HG03439 (cell line): ENCODE data around the gene CRIP2.

Experiments used
- ATAC-seq: cut with Tn5 transposase; IDR thresholded peaks from one replicate; pipeline ENCODE4 v1.9.1; 2021; ENCODE audit warnings: mild to moderate bottlenecking, moderate library complexity; ENCODE audit not compliant: unreplicated experiment

CRIP2 gene

DNA sequence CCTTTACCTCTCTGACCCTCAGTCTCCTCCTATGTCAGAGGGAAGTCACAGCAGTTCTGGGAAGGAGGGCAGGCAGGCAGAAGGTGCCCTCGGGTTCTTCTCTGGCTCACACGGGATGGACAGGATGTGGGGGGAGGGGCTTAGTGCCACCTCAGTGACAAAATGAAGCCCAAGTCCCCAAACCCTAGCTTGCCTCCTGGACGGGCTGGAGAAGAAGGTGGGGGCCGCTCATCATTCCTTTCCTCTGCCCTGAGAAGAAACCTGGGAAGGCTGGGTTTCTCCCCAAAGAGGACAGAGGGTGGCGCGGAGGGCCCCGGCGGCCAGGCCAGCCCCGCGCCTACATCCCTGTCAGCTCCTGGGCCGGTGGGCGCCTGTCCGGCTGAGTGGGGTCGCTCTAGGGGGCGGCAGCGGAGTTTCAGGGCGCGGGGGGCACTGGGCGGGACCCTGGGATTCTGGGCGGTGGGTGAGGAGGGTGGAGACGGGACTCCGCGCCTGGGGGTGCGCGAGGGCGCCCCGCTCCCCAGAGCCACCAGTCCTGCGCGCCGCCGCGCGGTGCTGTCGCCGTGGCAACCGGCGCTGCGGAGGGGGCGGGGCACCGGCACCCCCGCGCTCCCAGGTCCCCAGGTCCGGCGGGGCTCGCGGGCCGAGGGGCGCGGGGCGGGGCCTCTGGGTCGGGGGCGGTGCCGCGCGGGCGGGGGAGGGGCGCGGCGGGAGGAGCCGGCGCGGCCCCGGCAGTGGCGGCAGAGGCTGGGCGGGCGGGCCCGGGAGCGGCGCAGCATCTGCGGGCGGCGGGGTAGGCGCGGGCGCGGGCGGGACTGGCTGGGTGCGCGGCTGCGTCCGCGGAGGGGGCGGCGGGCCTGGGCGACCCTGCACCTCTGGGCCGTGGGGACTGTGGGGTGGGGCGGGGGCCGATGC lies 51.5 kb downstream of the CRIP2 start, which contains the start of gene TMEM121:
TSS of gene TMEM121 (plus strand) at position 723 of the 915 bp plus-strand sequence. CDS start 2,252 bp downstream, outside the sequence.
- ATAC-seq: no peak

DNA sequence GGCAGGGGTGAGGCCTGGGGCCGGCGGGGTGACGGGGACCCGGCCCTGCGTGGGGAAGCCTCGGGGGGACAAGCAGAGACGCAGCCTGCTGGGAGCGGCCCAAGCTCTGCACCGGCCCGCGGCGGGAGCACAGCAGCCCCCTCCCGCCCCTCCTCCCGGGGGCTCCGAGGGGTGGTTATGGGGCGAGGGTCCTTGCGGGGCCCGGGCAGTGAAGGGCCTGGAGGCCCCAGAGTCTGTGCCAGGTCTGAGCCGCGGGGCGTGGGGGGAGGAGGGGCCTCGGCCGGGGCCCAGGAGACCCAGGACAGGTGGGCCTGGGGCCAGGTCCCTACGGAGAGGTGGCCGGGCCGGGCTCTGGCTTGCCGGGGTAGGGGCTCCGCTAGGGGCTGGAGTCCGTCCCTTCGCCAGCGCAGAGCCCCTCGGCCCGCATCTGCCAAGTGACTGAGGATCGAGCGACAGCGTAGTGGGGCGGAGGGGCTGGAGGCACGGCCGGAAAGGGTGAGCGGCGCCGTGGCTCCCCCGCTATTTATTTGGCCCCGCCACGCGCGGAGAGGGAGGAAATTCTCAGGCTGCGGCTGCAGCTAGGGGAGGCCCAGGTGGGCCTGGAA lies 52.3 kb downstream of the CRIP2 start:
- ATAC-seq: no peak

DNA sequence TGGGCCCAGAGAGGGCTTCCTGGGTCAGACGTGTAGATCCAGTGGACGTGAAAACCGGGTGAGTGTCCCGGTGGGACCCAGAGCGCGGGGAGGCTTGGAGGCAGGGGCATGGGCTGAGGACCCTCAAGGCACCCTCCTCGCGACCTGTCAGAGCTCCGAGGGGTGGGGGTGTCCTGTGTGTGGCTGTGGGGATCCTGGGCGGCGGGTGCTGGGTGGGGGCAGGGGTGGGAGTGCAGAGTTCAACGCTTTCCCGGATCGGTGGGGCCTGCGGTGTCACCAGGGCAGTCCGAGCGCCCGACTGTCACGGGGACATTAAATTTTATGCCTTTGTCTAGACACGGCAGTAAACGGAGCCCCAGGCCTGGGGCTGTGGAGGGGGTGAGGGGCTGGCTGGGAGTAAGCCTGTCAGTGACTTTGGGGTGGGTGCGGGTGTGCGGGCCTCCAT lies 52.8 kb downstream of the CRIP2 start:
- ATAC-seq: no peak

DNA sequence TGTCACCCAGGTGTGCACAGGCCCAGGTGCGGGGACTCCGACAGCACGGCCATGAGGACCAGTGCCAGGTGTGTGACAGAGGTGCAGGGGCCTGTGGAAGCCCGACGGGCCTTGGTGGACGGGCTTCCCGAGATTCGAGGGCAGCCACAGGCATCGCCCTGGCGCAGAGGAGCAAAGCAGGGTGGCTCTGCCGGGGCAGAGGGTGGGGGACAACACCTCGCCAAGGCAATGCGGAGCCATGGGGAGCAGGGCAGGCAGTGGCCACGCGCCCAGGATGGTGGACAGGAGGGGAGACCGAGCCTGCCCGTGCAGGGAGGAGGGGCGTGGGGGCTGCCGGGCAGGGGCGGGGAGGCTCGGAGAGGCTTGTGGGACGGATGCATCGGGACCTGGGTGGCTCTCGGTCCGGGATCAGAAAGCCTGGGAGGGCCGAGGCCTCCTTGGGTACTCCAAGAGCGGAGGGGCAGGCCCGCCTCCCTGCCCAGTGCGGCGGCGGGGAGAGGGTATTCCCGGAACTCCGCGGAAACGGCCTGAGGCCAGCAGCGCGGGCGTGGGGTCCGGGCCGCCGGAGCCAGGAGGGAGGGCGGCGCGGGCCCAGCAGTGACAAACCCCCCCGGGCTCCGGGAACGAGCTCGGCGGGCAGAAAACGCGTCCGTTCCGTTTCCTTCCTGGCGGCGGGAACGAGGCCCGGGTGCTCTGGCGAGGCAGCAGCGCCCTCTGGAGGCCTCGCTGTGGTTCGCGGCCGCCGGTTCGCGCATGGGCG lies 53.4 kb downstream of the CRIP2 start:
- ATAC-seq: no peak

DNA sequence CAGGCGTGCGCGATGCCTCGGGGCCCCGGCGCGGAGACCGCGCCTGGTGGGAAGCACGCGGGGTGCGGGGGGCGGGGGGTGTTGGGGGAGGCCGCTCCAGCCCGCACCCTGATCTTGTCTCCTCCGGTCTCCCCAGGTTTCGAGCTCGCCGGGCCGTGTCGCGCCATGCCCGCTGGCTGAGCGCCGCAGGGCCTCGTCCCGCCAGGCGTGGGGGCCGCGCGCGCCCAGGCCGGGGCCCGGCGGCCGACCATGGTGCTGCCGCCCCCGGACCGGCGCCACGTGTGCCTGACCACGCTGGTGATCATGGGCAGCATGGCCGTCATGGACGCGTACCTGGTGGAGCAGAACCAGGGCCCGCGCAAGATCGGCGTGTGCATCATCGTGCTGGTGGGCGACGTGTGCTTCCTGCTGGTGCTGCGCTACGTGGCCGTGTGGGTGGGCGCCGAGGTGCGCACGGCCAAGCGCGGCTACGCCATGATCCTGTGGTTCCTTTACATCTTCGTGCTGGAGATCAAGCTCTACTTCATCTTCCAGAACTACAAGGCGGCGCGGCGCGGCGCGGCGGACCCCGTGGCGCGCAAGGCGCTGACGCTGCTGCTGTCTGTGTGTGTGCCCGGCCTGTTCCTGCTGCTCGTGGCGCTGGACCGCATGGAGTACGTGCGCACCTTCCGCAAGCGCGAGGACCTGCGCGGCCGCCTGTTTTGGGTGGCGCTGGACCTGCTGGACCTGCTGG lies 54.1 kb downstream of the CRIP2 start:
- ATAC-seq: no peak

DNA sequence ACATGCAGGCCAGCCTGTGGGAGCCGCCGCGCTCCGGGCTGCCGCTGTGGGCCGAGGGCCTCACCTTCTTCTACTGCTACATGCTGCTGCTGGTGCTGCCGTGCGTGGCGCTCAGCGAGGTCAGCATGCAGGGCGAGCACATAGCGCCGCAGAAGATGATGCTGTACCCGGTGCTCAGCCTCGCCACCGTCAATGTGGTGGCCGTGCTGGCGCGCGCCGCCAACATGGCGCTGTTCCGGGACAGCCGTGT lies 54.6 kb downstream of the CRIP2 start:
- ATAC-seq: no peak
